GM21528 (cell line): ENCODE data around the gene GZMA.
"Not testable (repeated sequence)": the region's sequence is repeated elsewhere in the genome, so short reads cannot be mapped to it uniquely, and the experiment has no call there.

Experiments used
- ATAC-seq: cut with Tn5 transposase; IDR thresholded peaks from one replicate; pipeline ENCODE4 v1.9.1; 2021; ENCODE audit warnings: mild to moderate bottlenecking, moderate library complexity; ENCODE audit not compliant: unreplicated experiment, low FRiP score

The GZMA gene

DNA sequence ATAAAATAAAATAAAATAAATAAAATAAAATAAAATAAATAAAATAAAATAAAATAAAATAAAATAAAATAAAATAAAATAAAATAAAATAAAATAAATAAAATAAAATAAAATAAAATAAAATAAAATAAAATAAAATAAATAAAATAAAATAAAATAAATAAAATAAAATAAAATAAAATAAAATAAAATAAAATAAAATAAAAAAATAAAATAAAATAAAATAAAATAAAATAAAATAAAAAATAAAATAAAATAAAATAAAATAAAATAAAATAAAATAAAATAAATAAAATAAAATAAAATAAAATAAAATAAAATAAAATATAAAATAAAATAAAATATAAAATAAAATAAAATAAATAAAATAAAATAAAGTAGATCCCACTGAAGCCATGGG, 3.5 kb downstream of the GZMA start:
- ATAC-seq = not testable (repeated sequence)

- ATAC-seq = no peak
Measured at GRCh38 chr5:55108661-55109060, 6.2 kb downstream of the GZMA start.

- no peak for ATAC-seq
Measured at GRCh38 chr5:55110217-55110616, 7.8 kb downstream of the GZMA start.

GRCh38 chr5:55113327-55113726, 10.9 kb downstream of the GZMA start:
- ATAC-seq = no peak

DNA sequence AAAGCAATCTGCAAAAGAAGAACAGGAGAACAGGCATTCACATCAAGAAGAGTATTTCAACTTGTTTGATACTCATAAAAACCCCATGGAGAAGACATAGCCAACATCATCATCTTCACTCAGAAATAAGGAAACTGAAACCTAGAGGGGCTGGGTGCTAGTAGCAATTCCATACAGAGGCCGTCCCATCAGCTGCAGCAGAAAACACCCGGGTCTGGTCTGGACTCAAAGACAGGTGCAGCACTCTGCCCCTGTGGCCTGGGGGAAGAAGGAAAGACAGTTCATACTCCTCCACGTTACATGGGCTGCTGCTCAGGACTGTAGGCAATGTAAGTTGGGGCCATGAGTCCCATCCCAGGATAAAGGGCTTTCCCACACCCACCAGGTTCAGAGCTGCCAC, 11.6 kb downstream of the GZMA start:
- no peak for ATAC-seq

GRCh38 chr5:55123365-55123764, 20.9 kb downstream of the GZMA start:
- ATAC-seq = no peak

DNA sequence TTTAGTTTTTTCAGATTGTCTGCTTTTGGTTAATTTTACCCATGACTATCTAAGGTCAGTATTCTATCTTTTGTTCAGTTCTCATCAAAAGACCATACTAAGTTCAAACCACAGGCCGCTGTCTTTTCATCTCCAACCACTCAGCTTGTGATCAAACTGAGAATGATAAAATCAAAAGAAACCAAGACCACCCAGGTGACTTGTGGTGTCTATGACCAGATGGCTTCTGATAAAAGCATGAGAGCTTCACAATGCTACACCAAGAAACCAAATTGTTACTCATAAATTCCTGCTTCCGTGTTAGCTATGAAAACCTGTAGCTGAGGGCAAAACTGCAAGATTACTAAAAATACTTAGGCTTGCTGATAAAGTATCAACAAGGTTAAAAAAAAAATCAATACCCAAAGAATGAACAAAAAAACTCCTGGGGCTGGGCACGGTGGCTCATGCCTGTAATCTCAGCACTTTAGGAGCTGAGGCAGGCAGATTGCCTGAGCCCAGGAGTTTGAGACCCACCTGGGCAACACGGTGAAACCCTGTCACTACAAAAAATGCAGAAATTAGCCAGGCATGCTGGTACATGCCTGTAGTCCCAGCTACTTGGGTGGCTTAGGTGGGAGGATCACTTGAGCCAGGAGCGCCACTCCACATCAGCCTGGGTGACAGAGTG, 31.7 kb downstream of the GZMA start:
- no peak for ATAC-seq

- no peak for ATAC-seq
Measured at GRCh38 chr5:55136521-55136920, 34.1 kb downstream of the GZMA start.

DNA sequence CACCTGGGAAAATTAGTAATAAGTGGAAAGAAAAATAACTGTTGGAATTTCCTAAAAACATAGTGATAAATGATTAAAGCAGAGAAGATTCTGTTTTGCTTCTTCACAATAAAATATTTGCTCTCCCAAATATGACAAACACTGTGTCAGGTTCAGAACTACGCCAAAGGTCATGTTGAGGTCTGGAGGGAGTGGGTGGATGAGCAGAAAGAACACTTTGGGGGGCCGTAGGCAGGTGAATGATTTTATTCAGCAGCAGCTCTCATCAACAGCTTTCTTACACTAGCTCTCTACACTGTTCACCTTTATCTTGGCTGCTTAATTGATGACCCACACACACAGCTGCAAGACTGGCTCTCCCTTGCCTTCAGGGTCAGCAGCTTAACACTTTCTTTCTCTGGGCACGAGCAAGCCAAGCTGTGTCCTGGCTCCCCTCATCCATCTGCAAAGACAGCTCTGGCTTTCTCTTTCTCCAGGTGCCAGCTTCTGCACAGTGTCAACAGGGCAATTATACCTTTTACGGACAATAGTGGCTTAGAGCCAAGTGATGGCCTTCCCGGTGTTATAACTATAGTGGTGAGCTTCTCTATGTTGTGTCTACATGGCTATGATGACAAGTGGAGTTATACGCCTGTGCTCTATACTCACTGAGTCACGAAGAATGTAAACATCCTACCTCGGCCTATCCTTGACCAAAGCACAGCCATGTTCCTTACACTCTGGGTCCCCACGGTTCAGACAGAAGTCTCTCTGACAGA, 38.6 kb downstream of the GZMA start:
- ATAC-seq = no peak

DNA sequence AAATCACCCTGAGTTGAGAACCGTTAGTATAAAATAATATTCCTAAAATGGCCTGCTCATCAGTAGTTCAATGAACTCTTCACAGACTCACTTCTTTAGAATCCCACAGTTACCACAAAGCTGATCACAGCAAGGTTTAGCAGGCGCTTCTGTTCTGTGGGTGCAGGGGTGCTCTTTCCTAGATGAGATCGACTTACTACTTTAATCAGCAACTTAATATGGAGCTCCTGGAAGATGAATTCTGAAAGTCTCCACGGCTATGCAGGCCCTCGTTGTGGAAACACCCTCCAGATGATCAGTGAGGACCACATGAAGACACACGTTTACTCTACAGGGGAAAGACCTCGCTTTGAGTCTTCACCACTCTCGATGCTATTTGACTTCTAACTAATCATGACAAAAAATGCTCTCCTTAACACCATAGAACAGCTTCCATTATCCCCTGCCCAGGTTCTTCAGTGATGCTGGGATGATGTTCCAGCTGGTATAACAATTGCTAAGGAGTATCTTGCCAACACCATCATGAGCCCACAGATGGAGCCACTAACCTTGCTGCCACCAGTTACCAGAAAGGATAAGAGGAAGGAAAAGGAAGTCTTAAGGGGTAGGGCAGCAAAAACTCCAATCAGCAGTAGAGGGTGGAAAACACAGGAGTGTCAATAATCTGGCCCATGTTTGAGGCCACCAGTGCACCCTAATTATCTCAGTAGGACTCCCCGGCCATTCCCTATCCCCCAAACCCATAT, 39.7 kb downstream of the GZMA start:
- ATAC-seq = no peak

- no peak for ATAC-seq
Measured at GRCh38 chr5:55143624-55144023, 41.2 kb downstream of the GZMA start.

DNA sequence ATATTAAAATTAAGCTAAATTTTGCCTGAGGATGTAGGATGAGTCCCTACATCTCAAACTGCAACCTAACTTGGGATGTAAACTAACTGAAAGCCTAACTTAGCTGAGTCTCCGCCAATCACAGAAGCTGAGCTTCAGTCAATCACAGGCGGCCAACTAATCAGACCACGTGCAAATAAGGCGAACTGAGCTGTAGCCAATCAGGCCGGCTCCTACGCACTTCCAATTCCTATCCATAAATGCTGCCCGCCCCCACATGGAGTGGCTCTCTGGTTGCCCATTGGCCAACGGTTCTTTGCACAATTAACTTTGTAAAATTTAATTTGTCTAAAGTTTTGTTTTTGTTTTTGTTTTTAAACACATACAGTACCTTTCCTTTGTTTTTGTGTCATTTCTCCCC, 43.6 kb downstream of the GZMA start:
- ATAC-seq = no peak

DNA sequence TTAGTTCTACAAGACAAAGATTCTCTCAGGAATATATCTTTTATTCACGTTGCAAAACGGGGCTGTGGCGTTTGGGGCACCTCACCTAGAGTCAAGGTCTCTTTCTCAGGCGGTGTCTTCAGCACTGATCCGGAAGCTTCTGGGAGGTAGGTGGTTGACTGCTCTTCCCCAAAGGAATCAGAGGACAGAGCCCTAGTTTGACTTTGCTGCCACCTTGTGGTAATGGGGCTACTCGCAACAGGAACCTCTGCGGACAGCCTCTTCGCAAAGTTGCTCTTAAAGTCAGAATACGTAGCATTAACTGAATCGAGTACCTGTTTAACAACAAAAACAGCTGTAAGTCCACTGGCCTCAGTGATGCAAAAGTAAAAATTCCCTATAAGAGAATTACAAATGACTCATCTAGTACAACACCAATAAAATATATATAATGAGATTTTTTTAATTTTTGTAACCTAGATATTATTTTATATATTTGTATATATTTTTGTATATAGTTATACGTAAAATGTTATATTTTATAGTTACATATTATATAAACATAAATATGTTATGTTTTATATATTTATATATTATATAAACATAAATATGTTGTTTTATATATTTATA, 44.2 kb downstream of the GZMA start:
- peak; percentile 76 for ATAC-seq

DNA sequence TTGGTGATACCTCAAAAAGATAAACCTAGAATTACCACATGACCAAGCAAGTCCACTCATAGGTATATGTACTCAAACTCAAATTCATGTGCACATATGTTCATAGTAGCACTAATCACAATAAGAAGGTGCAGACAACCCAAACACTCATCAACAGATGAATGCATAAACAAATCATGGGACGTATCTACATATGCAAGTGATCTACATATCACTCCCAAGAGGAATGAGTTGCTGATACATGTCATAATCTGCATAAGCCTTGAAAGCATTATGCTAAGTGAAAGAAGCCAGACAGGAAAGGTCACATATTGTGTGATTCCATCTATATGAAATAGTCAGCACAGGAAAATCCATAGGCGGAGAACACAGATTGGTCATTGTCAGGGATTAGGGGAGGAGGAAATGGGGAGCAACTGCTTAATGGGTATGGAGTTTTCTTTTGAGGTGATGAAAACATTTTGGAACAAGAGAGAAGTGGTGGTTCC, 46.9 kb downstream of the GZMA start:
- no peak for ATAC-seq

- ATAC-seq = no peak
Measured at GRCh38 chr5:55151923-55152842, 49.7 kb downstream of the GZMA start.

DNA sequence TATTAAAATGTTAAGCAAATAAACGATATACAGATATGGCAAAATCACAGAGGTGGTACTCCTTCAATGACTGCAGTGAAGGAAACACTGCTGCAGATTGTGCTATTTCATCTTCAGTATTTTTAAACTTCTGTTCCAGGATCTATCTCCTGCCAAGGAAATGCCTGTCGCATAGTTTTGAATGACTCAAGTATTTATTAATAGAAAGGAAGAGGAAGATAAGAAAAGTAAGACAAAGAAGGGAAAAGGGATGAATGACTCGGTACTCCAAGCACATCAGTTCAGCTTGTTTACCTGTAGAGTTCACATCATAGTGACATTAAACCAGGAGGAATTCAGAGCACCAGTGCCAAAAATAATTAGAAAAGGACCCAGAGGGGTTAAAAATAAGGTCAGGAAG, 52.4 kb downstream of the GZMA start:
- no peak for ATAC-seq
